Fibroblast of villous mesenchyme (primary cell): ENCODE data around the gene ASTL. TPM values are rescaled to one million over a fixed set of nuclear protein-coding genes. Genes with fewer than 3 reads are reported as not detected.

ENCODE experiments used
- DNase-seq: peaks from one replicate; pipeline ENCODE4 v3.0.0-alpha.2; 2010; ENCODE audit warnings: low read depth
- H3K4me3 ChIP-seq: 2 replicates; pipeline ENCODE4 v1.5.1; 2011; ENCODE audit warnings: low read depth, mild to moderate bottlenecking, low read length
- CTCF ChIP-seq: IDR thresholded peaks from 2 replicates; pipeline ENCODE4 v1.5.1; 2012; ENCODE audit warnings: low read depth, mild to moderate bottlenecking, low read length; ENCODE audit not compliant: insufficient read depth
- total RNA-seq: library from RNA; depleted of rRNA; stranded (reverse); fragments of >200 nt; gene quantifications from 2 replicates; pipeline ENCODE4 v1.2.3, GENCODE V29; 2012

Gene ASTL
- total RNA-seq, 1 donor: not detected

- no peak overlapping the region for H3K4me3 ChIP-seq
- no peak for TF ChIP-seq CTCF
- DNase-seq: no peak
Observed at GRCh38 chr2:96134421-96134820, 3.9 kb downstream of the ASTL start.

GRCh38 chr2:96131813-96132745 lies 6.2 kb downstream of the ASTL start:
- DNase-seq: no peak
- TF ChIP-seq CTCF: no peak
- H3K4me3 ChIP-seq: no peak overlapping the region

- TF ChIP-seq CTCF: no peak
- H3K4me3 ChIP-seq: no peak overlapping the region
- no peak for DNase-seq
Observed at GRCh38 chr2:96131152-96131812, 7.0 kb downstream of the ASTL start.

GRCh38 chr2:96130483-96130882 lies 7.8 kb downstream of the ASTL start:
- no peak for DNase-seq
- H3K4me3 ChIP-seq: no peak overlapping the region
- no peak for TF ChIP-seq CTCF

GRCh38 chr2:96129528-96130120 lies 8.7 kb downstream of the ASTL start:
- no peak overlapping the region for H3K4me3 ChIP-seq
- TF ChIP-seq CTCF: no peak
- no peak for DNase-seq

GRCh38 chr2:96128456-96128855 lies 9.8 kb downstream of the ASTL start:
- DNase-seq: no peak
- no peak for TF ChIP-seq CTCF
- no peak overlapping the region for H3K4me3 ChIP-seq
